PC-3 (cell line): ENCODE data around the gene THAP4. TPM values are rescaled to one million over a fixed set of nuclear protein-coding genes. Genes with fewer than 3 reads are reported as not detected.
A peak's percentile ranks its signal among the peaks of the same experiment; 100 is the strongest.

Source experiments
- ATAC-seq: fragments of 200-7000 bp; cut with Tn5 transposase; 2 replicates; pipeline ENCODE4 v1.9.1; 2020; ENCODE audit warnings: mild to moderate bottlenecking, moderate library complexity
- BruUV-seq: library from RNA; stranded (reverse); fragments of 400-500 nt; replicated peaks from 2 replicates; lab custom pipeline; 2021; lab: Mats Ljungman, UMichigan
- CTCF ChIA-PET: fragments of 300-600 bp; sonication (Branson Sonifier 250); formaldehyde crosslinking; loops from one replicate; lab custom pipeline; 2022; ENCODE audit warnings: antibody characterized with exemption; lab: Charles Lee
- POLR2A ChIA-PET: fragments of 300-600 bp; sonication (Branson Sonifier 250); formaldehyde crosslinking; loops from one replicate; lab custom pipeline; 2022; ENCODE audit warnings: antibody characterized with exemption; ENCODE audit not compliant: unreplicated experiment; lab: Charles Lee
- DNase-seq: peaks from one replicate; pipeline ENCODE4 v3.0.0-alpha.2; 2015
- H2AFZ ChIP-seq: fragments of 300-600 bp; sonication (generic); 2 replicates; pipeline ENCODE4 v1.6.0; 2016; ENCODE audit warnings: antibody characterized with exemption, low read length
- H3F3A ChIP-seq: fragments of 300-600 bp; sonication (generic); one replicate; pipeline ENCODE4 v1.6.0; 2017; ENCODE audit warnings: antibody characterized with exemption, low read length, control low read depth, mild to moderate bottlenecking; ENCODE audit not compliant: unreplicated experiment
- H3K27ac ChIP-seq: fragments of 300-600 bp; sonication (generic); 2 replicates; pipeline ENCODE4 v1.5.1; 2016; ENCODE audit warnings: mild to moderate bottlenecking, low read length
- H3K27me3 ChIP-seq: fragments of 300-600 bp; sonication (generic); 2 replicates; pipeline ENCODE4 v1.6.1; 2016; ENCODE audit warnings: low read length, mixed read lengths
- H3K36me3 ChIP-seq: fragments of 300-600 bp; sonication (generic); 2 replicates; pipeline ENCODE4 v1.6.1; 2016; ENCODE audit warnings: low read depth, mixed run types, low read length, mixed read lengths
- H3K4me1 ChIP-seq: fragments of 300-600 bp; sonication (generic); 2 replicates; pipeline ENCODE4 v1.5.1; 2016; ENCODE audit warnings: low read length; ENCODE audit not compliant: insufficient read depth
- H3K4me2 ChIP-seq: fragments of 300-600 bp; sonication (generic); 2 replicates; pipeline ENCODE4 v1.6.0; 2016; ENCODE audit warnings: low read length
- H3K4me3 ChIP-seq: fragments of 300-600 bp; sonication (generic); 2 replicates; pipeline ENCODE4 v1.5.1; 2016; ENCODE audit warnings: mild to moderate bottlenecking, low read length, mixed read lengths
- H3K79me2 ChIP-seq: fragments of 300-600 bp; sonication (generic); 2 replicates; pipeline ENCODE4 v1.6.1; 2017; ENCODE audit warnings: low read length, mixed read lengths
- H3K9ac ChIP-seq: fragments of 300-600 bp; sonication (generic); 2 replicates; pipeline ENCODE4 v1.6.0; 2016; ENCODE audit warnings: mild to moderate bottlenecking, low read length
- H3K9me2 ChIP-seq: fragments of 300-600 bp; sonication (generic); replicated peaks from 2 replicates; pipeline ENCODE4 v1.6.1; 2016; ENCODE audit warnings: mixed run types, low read length, mixed read lengths
- H3K9me3 ChIP-seq: fragments of 300-600 bp; sonication (generic); 2 replicates; pipeline ENCODE4 v1.6.1; 2016; ENCODE audit warnings: low read length, mixed read lengths
- H4K20me1 ChIP-seq: fragments of 300-600 bp; sonication (generic); 2 replicates; pipeline ENCODE4 v1.6.1; 2016; ENCODE audit warnings: low read length, mixed read lengths
- CTCF ChIP-seq: fragments of 300-600 bp; sonication (generic); conservative IDR thresholded peaks from 2 replicates; pipeline ENCODE4 v1.5.1; 2017; ENCODE audit warnings: antibody characterized with exemption, low read depth, mild to moderate bottlenecking, low read length
- EZH2 ChIP-seq: fragments of 300-600 bp; sonication (generic); IDR thresholded peaks from one replicate; pipeline ENCODE4 v1.6.1; 2017; ENCODE audit warnings: antibody characterized with exemption, mild to moderate bottlenecking, low read length; ENCODE audit not compliant: unreplicated experiment
- EZH2phosphoT487 ChIP-seq: fragments of 300-600 bp; sonication (generic); IDR thresholded peaks from 2 replicates; pipeline ENCODE4 v1.6.1; 2018; ENCODE audit warnings: mild to moderate bottlenecking, antibody characterized with exemption, low read length, borderline replicate concordance
- intact Hi-C: fragments of 100-400 bp; cut with micrococcal nuclease; formaldehyde crosslinking; loops from 2 replicates; pipeline ENCODE4 v1.9.0; 2023
- total RNA-seq: library from RNA; depleted of rRNA; stranded (reverse); fragments of >200 nt; gene quantifications from 2 replicates; pipeline ENCODE4 v1.2.3, GENCODE V29; 2014

The THAP4 gene
- total RNA-seq, 1 experiment from 2014 or later, result 75.1 TPM

- POLR2A ChIA-PET, result interaction anchor here (0.7 kb wide), 1 partner anchor 125 kb away, joined by 6 read pairs; no protein-coding TSS in a partner anchor
- Histone ChIP-seq H3K9me2 (no peaks in the 10 kb centered on the region), H3K9me3 (no peaks in the 10 kb centered on the region), H3K4me3 (peak overlapping the region; percentile 94), H3K4me2 (peak overlapping the region; percentile 89), H3K79me2 (peaks cover 90% of the 10 kb centered on the region), H2AFZ (peak overlapping the region; percentile 93), H3K4me1 (peaks cover 17% of the 10 kb centered on the region), H4K20me1 (peaks cover 25% of the 10 kb centered on the region; the same call in 1 of the 2 replicates), H3K27me3 (no peaks in the 10 kb centered on the region), H3K9ac (peak overlapping the region; percentile 97), H3K27ac (no peak overlapping the region), H3K36me3 (peaks cover 14% of the 10 kb centered on the region), H3F3A (no peaks in the 10 kb centered on the region)
- CTCF ChIA-PET, result interaction anchor here (0.6 kb wide), 1 partner anchor 229 kb away, joined by 3 read pairs; no protein-coding TSS in a partner anchor
- TF ChIP-seq EZH2phosphoT487 (no peak), EZH2 (no peak), CTCF (no peak)
- BruUV-seq, result TSS peak; percentile 49
- intact Hi-C loops, result loop anchor here (5.0 kb wide), 1 partner anchor 81 kb away; the partner anchor contains the start of gene BOK
- ATAC-seq, result peak; percentile 15
- DNase-seq, result no peak
These were observed 1.1 kb upstream of the THAP4 start for GRCh38 chr2:241637795-241638660.

- peak; percentile 57 for ATAC-seq
- TF ChIP-seq CTCF (no peak), EZH2phosphoT487 (no peak), EZH2 (no peak)
- H3K4me2 ChIP-seq, result peak overlapping the region; percentile 100
- H3K9me2 ChIP-seq, result no peaks in the 10 kb centered on the region
- POLR2A ChIA-PET, result interaction anchor here (0.5 kb wide), 1 partner anchor 23 kb away, joined by 3 read pairs; no protein-coding TSS in a partner anchor
- peaks cover 25% of the 10 kb centered on the region; the same call in 1 of the 2 replicates for H4K20me1 ChIP-seq
- H3K4me1 ChIP-seq, result peaks cover 17% of the 10 kb centered on the region
- peak overlapping the region; percentile 37 for H3K27ac ChIP-seq
- H3K36me3 ChIP-seq, result peaks cover 22% of the 10 kb centered on the region
- no peaks in the 10 kb centered on the region for H3K27me3 ChIP-seq
- H3K4me3 ChIP-seq, result peak overlapping the region; percentile 100
- CTCF ChIA-PET, result interaction anchor here (0.6 kb wide), 1 partner anchor 223 kb away, joined by 3 read pairs; no protein-coding TSS in a partner anchor
- H3K79me2 ChIP-seq, result peaks cover 89% of the 10 kb centered on the region
- H3F3A ChIP-seq, result no peaks in the 10 kb centered on the region
- peak overlapping the region; percentile 97 for H3K9ac ChIP-seq
- peak overlapping the region; percentile 87 for H2AFZ ChIP-seq
- DNase-seq, result peak; percentile 41
- no TSS peak for BruUV-seq
- intact Hi-C loops, result loop anchor here (5.0 kb wide), 1 partner anchor 79 kb away; the partner anchor contains the start of gene BOK
- no peaks in the 10 kb centered on the region for H3K9me3 ChIP-seq
These were observed 558 bp downstream of the THAP4 start for GRCh38 chr2:241636182-241637017.
